ENCODE results near the gene HEATR5B.

GRCh38 chr2:37100054-37100453 lies 15.9 kb upstream of the HEATR5B start:
- TF ChIP-seq GATA2 (IDR thresholded peaks at IDR 0.05; ENCODE audit: low read depth, low read length), result no peak
- TF ChIP-seq GATA3 (IDR thresholded peaks at IDR 0.05; ENCODE audit: low read depth, low read length), result no peak
